ENCODE data around the gene UQCR11.
A peak's percentile ranks its signal among the peaks of the same experiment; 100 is the strongest.

The UQCR11 gene

GRCh38 chr19:1585243-1585580 lies 20.1 kb downstream of the UQCR11 start:
- DNase-seq, result no peak

GRCh38 chr19:1584500-1585242 lies 20.6 kb downstream of the UQCR11 start:
- DNase-seq, result no peak

GRCh38 chr19:1582201-1582600 lies 23.1 kb downstream of the UQCR11 start:
- no peak for DNase-seq

GRCh38 chr19:1580957-1581356 lies 24.3 kb downstream of the UQCR11 start:
- DNase-seq, result no peak

- DNase-seq, result no peak
Observed at GRCh38 chr19:1580382-1580781, 24.9 kb downstream of the UQCR11 start.

- DNase-seq, result no peak
Observed at GRCh38 chr19:1579222-1579621, 26.0 kb downstream of the UQCR11 start.

GRCh38 chr19:1577929-1578618 lies 27.2 kb downstream of the UQCR11 start:
- DNase-seq, result no peak

- DNase-seq, result peak; percentile 24
Observed at GRCh38 chr19:1577090-1577928, 28.0 kb downstream of the UQCR11 start.

- DNase-seq, result no peak
Observed at GRCh38 chr19:1576242-1577089, 28.8 kb downstream of the UQCR11 start.

GRCh38 chr19:1575323-1576241 lies 29.7 kb downstream of the UQCR11 start:
- DNase-seq, result no peak

- no peak for DNase-seq
Observed at GRCh38 chr19:1574354-1575136, 30.7 kb downstream of the UQCR11 start.

- no peak for DNase-seq
Observed at GRCh38 chr19:1572795-1573194, 32.5 kb downstream of the UQCR11 start.

- no peak for DNase-seq
Observed at GRCh38 chr19:1571358-1571757, 33.9 kb downstream of the UQCR11 start.

- no peak for DNase-seq
Observed at GRCh38 chr19:1570836-1571235, 34.4 kb downstream of the UQCR11 start.

GRCh38 chr19:1569997-1570396 lies 35.3 kb downstream of the UQCR11 start:
- no peak for DNase-seq

GRCh38 chr19:1568320-1569019 lies 36.8 kb downstream of the UQCR11 start, which contains the start of gene MEX3D:
MEX3D (minus strand) TSS chr19:1568325; CDS start chr19:1568058, 267 bp downstream.
- DNase-seq, result peak; percentile 82

GRCh38 chr19:1567848-1568227 lies 37.4 kb downstream of the UQCR11 start:
- DNase-seq, result no peak

GRCh38 chr19:1567116-1567847 lies 38.0 kb downstream of the UQCR11 start:
- DNase-seq, result no peak

GRCh38 chr19:1566392-1567115 lies 38.7 kb downstream of the UQCR11 start:
- peak; percentile 91 for DNase-seq

Data from femur (tissue), 1 donor.